Activated T-cell treated with anti-CD3 and anti-CD28 coated beads, Interleukin-2, amount 50 U/mL, for 4 hours (primary cell): ENCODE measurements around the gene EPS8. TPM values are rescaled to one million over a fixed set of nuclear protein-coding genes. Genes with fewer than 3 reads are reported as not detected.
A peak's percentile ranks its signal among the peaks of the same experiment; 100 is the strongest.

Experiments used
- ATAC-seq, 2 donors: fragments of 200-7000 bp; cut with Tn5 transposase; one replicate each; pipeline ENCODE4 v1.10.0; 2021
- DNase-seq: peaks from one replicate; pipeline ENCODE4 v3.0.0-alpha.2; 2020
- H3K27me3 Mint-ChIP-seq: one replicate; pipeline ENCODE4 v1.8.0; 2021; ENCODE audit warnings: low read depth, mixed read lengths
- H3K36me3 Mint-ChIP-seq: one replicate; pipeline ENCODE4 v1.8.0; 2022; ENCODE audit warnings: mixed read lengths; ENCODE audit not compliant: insufficient read depth
- H3K4me1 Mint-ChIP-seq: one replicate; pipeline ENCODE4 v1.8.0; 2021; ENCODE audit warnings: low read depth, mixed read lengths
- H3K4me3 Mint-ChIP-seq: one replicate; pipeline ENCODE4 v1.8.0; 2021; ENCODE audit warnings: mild to moderate bottlenecking, moderate library complexity, mixed read lengths
- H3K9me3 Mint-ChIP-seq: one replicate; pipeline ENCODE4 v1.8.0; 2021; ENCODE audit warnings: mixed read lengths
- total RNA-seq, 3 donors: library from RNA; stranded (reverse); gene quantifications; one replicate each; pipeline ENCODE4 v1.2.1, GENCODE V29; 2021

The EPS8 gene
- total RNA-seq, 3 donors from 2014 or later = 0.73 to 1.4 (median 0.95) TPM

DNA sequence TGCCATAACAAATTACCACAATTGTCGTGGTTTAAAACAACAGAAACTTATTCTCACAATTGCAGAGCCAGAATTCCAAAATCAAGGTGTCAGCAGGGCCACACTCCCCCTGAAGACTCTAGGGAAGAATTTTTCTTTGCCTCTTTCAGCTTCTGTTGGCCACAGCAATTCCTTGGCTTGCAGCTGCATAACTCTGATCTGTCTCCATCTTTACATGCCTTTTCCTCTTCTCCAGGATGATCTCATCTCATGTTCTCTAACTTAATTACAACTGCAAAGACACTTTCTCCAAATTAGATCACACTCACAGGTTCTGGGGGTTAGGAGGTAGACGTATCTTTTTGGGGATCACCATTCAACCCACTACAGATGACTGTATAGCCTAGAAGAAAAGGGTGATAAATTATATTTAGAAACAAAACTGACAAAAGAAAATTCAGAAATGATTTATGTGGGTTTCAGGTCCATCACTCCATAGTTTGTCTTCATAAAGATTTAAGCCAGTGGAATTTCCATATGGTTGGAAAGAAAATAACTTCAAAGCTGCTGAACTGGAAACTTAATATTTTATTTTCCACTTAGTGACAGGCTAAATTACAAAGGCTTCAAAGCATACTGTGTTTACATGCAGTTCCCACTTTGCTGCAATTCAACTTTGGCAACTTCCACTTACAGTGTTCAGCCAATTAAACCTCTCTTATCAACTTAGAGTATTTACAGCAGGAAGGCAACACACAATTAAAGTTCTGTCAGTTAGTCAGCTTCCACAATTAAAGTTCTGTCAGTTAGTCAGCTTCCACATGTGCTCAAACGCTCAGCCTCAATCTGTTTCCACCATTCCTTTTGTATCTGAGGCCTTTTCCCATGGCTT, 213.3 kb downstream of the EPS8 start:
- Mint-ChIP-seq H3K36me3 (peaks cover 13% of the 10 kb centered on the region), H3K27me3 (no peaks in the 10 kb centered on the region), H3K9me3 (peaks cover 3% of the 10 kb centered on the region), H3K4me1 (peaks cover 21% of the 10 kb centered on the region), H3K4me3 (no peak overlapping the region)
- no peak for DNase-seq
- peak; percentile 8 to 35 for ATAC-seq

DNA sequence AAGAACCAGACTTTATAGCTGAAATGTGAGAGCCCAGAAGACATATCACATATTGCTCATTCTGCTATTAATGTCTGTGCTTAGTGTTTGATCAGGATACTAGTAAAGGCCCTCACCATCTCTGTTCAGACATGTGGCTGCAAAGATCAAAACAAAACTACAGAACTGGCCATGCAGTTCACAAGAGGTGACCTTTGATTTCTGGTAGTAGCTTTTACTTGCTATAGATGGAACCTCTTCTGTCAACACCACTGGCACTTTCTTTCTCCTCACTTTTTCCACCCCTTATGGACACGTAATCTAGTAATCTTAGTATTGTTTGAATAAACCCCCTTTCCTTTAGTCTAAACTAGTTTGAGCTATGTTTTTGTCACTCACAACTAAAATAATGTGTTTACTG, 214.8 kb downstream of the EPS8 start:
- Mint-ChIP-seq H3K4me3 (no peak overlapping the region), H3K27me3 (no peaks in the 10 kb centered on the region), H3K9me3 (peaks cover 3% of the 10 kb centered on the region), H3K36me3 (peaks cover 12% of the 10 kb centered on the region), H3K4me1 (peaks cover 34% of the 10 kb centered on the region)
- ATAC-seq (no peak), DNase-seq (no peak)

Other genes starting within 250 kb of the EPS8 start
- 100 to 1,000 TPM; 209 to 233 (median 217) TPM for gene STRAP, start 93.0 kb upstream of the EPS8 start, total RNA-seq
- gene DERA, start 121.9 kb upstream of the EPS8 start, total RNA-seq = 10 to 100 TPM in 1 of 3 donors, 1 to 10 TPM in 2; 6.8 to 10.4 (median 7.0) TPM